GM19043 (cell line): ENCODE measurements around the gene FGGY.

Source experiments
- ATAC-seq: cut with Tn5 transposase; IDR thresholded peaks from one replicate; pipeline ENCODE4 v1.9.1; 2021; ENCODE audit warnings: low read depth; ENCODE audit not compliant: unreplicated experiment

Gene FGGY

DNA sequence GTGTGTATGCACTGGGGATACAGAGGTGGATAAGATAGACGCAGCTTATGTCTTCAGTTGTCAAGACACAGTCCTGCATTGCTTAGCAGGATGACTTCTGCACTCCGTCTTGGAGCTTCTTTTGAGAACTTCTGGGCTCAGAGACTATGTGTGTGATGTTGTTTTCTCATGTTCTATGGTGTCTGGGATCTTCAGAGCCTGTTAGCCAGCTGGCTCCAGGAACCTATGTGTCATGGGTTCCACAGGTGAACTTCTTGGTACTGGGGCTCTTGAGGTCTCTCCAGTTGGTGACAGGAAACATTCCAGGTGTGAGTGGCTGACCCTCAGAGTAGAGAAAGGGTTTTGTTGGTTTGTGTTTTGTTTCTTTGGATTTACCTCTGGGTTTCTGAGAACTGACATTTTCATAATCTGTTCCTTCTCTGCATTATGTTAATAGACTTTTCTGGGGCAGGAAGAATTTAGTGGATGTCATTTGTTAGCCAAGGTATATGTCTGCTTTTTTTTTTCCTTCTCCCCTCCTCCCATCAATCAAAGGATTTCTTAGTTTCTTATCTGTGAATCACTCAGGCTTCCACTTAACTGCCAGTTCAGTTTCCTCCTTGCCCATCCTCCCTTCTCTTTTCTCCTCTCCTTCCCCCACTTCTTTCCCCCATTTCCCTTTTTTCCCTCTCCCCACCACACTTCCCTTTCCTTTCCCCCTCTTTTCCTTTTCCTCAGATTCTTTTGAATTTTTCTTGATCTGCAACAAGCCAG is 18.1 kb downstream of the FGGY start:
- ATAC-seq, result no peak

GRCh38 chr1:59315529-59316463 is 18.9 kb downstream of the FGGY start:
- ATAC-seq, result no peak

DNA sequence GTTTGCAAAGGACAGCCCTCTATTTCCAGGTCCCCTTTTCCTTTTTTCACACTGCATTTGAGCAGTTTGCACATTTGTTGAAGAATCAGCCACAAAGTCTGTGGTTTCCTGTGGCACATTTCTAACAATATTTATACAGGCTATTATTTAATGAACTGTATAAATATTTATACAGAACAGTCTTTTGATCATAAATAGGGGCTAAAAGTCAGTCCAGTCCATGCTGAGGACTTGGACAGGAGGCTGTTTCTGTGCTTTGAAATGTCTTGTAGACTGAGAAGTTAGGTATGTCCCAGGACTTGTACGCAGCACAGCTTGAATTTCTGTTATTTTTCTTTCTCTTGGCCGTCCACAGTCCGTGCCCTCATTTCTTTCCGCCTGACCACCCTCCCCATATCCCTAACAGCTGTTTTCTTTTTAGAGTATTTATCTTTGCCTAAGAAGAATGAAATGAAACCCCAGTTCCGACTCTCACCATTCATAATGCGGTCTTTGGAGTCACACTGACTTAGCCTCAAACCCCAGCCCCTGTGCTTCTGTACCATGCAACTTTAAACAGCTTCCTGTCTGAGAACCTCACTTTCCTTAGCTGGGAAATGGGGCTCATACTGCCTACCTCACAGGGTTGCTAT is 19.7 kb downstream of the FGGY start:
- ATAC-seq, result peak; percentile 75

DNA sequence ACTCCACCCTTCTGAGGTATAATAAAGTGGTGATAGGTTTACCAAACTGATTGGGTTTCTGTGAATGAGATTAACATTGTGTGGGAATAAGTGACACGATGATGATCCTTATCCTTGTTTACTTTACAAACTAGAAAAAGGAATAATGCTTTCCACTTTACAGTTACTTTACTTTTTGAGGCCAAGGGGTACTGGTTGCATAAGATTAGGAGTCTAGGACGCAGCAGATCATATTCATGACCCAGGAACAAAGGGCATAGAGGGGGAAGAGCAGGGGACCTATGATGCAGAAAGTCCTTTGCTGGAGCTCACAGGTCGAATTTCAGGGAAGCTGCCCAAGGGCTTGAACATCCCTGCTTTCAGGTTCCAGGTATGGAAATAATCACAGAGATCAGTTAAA is 20.4 kb downstream of the FGGY start:
- no peak for ATAC-seq

DNA sequence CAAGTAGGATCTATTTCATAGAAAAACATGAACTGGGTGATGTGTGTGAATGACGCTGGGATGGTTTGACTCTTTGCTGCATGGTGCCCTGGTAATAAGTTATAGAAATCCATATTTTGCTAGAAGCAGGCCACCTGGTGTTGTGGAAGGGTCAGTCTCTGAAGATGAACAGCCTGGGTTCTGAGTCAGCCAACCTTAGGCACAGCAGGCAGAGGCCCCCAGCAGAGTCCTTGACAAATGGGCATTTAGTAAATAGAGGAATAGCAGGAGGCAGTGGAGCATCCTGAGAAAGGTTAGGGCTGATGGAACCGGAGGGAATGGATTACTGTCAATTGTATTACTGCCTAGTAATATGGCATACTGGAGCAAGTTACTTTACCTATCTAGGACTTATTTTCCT is 20.9 kb downstream of the FGGY start:
- no peak for ATAC-seq

GRCh38 chr1:59318271-59318860 is 21.5 kb downstream of the FGGY start:
- ATAC-seq, result no peak

DNA sequence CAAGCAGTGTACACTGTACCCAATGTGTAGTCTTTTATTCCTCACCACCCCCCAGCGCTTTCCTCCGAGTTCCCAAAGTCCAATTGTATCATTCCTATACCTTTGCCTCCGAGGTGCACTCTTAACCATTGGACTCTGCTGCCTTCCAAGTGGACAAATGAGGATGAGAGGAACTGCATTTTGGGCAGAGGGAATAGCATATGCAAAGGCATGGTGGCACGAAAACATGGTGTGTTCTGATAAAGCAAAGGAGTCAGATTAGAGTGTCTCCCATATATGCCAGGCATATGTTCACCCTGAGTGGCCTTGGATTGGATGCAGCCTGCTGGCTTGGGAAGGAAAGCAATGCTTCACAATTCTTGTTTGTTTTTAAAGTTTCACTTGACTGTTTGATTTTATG is 25.5 kb downstream of the FGGY start:
- ATAC-seq, result no peak

- ATAC-seq, result no peak
Measured at GRCh38 chr1:59322814-59323213, 25.9 kb downstream of the FGGY start.

- ATAC-seq, result no peak
Measured at GRCh38 chr1:59323879-59324278, 27.0 kb downstream of the FGGY start.

- ATAC-seq, result no peak
Measured at GRCh38 chr1:59328353-59328752, 31.5 kb downstream of the FGGY start.

DNA sequence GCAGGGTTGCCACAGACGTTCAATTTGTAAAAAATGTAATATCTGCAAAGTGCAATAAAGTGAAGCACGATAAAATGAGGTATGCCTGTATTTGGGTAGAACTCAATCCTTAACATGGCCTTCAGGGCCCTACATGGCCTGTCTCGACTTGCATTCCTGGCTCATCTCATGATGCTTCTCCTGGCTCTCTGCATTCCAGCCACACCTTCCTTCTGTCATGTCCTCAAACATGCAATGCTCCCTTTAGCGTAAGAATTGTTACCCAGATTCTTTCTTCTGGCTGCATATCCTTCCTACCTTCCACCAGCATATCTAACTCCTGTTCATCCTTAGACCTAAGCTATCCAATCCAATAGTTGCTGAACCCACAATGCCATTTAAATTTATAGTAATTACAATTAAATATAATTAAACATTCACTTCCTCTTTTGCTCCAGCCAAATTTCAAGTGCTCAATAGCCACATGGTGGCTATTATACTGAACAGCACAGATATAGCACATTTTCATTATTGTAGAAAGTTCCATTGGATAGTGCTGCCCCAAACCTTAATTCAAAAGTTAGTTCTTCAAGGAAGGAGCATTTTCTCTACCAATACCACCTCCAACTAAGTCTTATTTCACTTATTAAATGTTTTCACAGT is 32.6 kb downstream of the FGGY start:
- ATAC-seq, result no peak

DNA sequence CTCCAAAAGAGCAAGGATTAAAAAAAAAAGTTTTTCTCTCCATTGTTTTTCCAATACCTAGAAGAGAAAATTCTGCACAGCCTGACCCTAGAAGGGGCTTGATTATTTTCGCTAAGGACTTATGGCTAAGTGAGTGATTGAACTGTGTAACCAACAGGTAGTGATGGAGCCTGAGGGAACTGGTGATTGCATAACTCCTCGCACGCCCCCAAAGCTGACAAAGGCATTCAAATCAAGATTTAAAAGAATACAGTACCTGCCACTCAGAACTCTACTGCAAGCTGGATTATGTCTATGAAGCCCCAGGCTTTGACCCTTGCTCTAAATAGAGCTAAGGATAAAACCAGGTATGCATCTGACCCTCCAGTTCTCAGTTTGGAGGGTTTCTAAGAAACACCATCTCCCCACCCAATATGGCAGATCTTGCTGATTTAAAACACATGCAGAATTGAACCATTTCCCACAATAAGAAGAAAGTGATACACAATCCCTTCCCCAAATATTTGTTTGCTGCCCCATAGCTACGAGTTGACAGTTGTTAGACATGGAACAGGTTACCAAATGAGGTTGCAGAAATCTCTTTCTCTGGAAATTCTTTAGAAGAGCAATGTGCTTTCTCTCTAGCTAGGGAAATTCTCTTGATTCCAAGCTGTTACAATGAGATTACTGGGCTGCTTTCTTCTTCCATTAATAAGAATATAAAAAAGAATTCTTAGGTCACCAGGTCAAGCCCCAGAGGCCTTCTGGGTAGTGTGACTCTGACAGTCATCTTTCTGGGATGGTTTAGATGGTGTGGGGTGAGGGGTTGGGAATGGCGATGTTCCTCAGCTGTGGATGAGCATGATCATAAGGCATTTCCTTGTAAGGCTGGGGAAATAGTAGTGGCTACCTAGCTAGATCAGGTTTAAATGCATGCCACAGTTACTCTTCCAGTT is 35.1 kb downstream of the FGGY start:
- no peak for ATAC-seq

DNA sequence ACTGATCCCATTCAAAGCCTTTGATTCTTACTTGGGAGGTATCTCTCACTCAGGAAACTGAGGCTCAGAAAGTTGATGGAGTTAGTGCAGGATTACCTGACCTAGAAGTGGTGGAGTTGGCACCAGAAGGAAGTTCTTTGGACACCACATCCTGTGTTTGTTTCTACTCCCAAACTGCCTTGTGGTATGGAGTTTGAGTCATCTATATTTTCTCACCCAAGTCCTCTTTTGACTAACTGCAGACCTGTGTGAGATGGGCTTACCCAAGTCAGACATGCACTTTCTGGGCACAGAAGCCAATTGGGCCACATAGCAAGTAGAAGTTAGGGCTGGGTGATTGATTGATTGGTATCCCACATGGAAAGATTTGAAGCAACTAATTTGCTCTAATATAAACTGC is 36.1 kb downstream of the FGGY start:
- ATAC-seq, result peak; percentile 64

DNA sequence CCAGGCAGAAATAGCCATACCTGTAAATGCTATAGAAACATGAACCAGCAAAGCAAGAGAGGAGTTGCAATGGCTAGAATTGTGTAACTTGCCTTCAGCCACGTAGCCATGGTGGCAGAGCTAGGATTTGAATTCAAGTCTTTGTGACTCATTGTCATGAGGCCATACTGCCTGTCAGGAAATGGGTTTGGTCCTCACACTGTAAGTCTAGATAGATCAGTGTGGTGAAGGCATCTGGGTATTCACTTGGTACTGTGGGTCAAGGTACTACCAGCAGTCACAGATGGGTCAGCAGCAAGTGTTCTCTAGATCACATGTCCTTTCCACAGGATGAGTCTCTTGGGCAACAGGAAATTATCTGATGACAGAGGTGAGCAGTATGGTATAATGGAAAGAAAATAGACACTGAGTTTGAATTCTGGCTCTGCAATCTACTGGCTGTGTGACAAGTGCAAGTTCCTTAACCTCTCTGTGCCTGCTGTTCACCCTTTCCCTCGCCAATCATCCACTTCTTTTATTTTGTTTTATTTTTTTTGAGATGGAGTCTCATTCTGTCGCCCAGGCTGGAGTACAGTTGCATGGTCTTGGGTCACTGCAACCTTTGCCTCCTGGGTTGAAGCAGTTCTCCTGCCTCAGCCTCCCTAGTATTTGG is 36.9 kb downstream of the FGGY start:
- no peak for ATAC-seq

DNA sequence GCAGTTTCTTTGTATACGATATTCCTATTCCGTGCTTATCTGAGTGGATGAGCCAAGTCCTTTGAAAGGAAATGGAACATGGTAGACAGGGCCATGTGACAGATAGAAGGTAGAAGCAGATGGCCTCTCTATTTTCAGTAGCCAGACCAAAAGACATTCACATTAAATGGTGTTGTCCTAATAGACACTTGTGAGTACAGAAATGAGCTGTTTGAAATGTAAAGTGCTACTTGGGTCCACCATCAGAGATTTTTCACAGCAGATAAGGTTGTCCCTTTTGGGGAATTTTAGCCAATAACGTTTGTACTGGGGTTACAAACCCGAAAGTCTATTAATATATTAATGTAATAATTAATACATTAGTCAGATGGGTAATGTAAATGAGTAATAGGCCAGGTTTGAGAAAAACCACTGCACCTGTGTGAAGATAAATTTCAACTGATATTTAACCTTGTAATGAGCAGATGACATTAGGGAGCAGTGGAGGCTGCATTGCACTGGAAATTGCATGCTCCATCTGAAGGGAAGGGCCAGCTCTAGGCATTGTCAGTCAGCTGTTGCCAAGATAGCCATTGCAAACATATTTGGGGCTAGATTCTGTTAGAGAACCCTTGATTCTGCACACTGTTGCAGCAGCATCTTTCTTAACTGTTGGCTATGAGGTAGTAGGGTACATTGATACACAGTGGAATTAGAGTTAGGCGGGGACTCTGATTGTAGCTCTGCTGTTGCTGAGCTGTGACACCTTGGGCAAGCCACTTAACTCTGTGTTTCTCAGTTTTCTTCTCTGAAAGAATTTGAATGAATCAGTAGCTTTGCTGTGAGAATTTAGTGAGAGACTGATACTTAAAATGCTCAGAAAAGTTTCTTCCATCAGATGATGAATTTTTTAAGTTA is 43.8 kb downstream of the FGGY start:
- ATAC-seq, result peak; percentile 71

GRCh38 chr1:59342801-59343575 is 46.1 kb downstream of the FGGY start:
- ATAC-seq, result no peak

GRCh38 chr1:59343576-59343840 is 46.6 kb downstream of the FGGY start:
- ATAC-seq, result no peak
